GM19395 (cell line): ENCODE measurements around the gene FAM25A.
"Not testable (repeated sequence)": the region's sequence is repeated elsewhere in the genome, so short reads cannot be mapped to it uniquely, and the experiment has no call there.

Experiments
- ATAC-seq: cut with Tn5 transposase; IDR thresholded peaks from one replicate; pipeline ENCODE4 v1.9.1; 2021; ENCODE audit warnings: mild to moderate bottlenecking, moderate library complexity; ENCODE audit not compliant: unreplicated experiment

Gene FAM25A

DNA sequence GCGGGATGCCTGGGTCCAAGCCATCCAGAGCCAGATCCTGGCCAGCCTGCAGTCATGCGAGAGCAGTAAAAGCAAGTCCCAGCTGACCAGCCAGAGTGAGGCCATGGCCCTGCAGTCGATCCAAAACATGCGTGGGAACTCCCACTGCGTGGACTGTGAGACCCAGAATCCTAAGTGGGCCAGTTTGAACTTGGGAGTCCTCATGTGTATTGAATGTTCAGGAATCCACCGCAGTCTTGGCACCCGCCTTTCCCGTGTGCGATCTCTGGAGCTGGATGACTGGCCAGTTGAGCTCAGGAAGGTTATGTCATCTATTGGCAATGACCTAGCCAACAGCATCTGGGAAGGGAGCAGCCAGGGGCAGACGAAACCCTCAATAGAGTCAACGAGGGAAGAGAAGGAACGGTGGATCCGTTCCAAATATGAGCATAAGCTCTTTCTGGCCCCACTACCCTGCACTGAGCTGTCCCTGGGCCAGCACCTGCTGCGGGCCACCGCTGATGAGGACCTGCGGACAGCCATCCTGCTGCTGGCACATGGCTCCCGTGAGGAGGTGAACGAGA lies 10.9 kb upstream of the FAM25A start:
- ATAC-seq = not testable (repeated sequence)

DNA sequence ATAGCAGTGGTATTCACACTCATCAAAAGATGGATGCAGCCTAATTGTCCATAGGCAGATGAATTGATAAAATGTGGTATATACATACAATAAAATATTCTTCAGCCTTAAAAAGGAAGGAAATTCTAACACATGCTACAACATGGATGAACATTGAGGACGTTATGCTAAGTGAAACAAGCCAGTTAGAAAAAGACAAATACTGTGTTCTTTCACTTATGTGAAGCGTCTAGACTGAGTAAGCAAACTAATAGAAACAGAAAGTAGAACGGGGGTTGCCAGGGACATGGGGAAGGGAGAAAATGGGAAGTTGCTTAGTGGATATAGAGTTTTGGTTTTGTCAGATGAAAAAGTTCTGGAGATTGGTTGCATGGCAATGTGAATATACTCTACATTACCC lies 6.6 kb upstream of the FAM25A start:
- ATAC-seq = not testable (repeated sequence)

DNA sequence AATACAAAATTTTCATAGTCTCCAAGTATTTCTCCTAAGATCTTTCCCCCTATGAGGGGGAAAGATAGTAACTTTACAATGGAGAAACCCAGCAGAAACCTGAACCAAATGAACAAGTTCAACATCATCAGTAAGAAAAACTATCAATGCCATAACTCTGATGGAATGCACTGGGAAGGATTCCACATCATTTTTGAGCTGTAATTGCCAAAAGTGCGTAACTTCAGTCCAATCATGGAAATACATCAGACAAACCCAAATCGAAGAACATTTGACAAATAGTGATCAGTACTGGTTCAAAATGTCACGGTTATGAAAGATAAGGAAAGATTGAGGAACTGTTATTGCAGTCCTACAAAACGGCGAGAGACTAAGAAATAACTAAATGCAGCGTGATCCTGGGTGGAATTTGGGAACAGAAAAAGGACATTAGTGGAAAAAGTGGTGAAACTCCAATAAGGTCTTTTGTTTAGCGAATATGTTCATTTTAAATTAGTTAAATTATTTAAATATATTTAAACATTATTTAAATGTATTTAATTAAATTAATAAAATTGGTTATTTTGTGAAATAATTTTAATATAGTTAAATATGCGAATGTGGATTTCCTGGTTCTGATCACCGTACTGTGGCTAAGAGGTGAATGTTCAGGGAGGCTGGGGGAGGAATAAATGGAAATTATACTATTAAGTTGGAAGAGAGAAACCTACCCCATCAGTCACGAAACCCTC lies 4.9 kb upstream of the FAM25A start:
- ATAC-seq = not testable (repeated sequence)

DNA sequence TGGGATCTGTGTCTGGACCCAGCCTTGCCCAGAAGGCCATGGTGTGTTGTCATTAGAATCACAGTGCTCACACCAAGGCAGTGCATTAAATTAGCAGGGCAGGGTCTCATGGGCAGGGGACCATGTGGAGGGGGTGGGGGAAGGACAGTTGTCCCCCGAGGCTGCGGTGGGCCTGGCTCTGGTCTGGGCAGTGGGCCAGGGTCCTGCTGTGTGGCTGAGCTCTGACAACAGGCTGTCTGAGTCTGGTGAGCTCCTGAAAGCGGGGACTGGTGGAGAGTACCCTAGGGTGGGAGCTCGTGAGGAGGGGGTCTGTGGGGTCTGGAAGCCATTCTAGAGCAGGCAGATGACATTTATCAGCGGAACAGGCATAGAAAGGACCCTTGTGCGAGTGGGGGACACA lies 2.0 kb upstream of the FAM25A start:
- ATAC-seq = not testable (repeated sequence)

DNA sequence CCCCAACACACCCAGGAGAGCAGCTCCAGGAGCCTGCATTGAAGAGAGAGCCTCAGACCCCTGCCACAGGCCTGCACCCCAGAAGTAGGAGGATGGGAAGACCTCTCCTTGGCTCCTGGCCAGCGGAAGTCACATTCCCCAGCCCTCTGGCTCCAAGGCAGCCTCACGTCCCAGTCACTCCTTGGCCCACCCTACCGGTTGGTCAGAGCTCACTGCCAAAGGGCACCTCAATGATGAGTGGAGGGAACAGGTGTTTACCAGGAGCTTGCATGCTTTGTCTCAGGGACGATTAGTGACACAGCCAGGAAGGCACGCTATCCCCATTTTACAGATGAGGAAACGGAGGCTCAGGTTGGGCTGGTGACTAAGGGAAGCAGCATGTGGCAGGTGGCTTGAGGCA lies 1.0 kb upstream of the FAM25A start:
- ATAC-seq = not testable (repeated sequence)

DNA sequence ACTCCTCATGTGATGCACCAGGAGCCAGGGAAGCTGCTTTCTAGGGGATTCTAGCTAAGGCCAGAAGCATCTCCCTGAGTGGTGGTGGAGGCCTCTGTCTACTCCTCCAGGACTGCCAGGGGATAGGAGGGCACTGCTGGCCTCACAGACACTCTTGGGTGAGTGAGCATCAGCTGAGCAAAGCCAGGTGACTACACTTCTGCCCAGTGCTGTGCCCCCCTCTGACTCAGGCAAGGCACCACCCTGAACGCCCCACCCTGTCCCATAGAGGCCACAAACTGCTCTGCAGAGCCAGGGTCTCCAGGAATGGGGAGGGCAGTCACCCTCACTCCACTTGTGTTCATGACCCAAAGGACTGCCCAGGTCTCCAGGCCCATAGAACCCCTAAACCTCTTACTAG lies 590 bp upstream of the FAM25A start:
- not testable (repeated sequence) for ATAC-seq

DNA sequence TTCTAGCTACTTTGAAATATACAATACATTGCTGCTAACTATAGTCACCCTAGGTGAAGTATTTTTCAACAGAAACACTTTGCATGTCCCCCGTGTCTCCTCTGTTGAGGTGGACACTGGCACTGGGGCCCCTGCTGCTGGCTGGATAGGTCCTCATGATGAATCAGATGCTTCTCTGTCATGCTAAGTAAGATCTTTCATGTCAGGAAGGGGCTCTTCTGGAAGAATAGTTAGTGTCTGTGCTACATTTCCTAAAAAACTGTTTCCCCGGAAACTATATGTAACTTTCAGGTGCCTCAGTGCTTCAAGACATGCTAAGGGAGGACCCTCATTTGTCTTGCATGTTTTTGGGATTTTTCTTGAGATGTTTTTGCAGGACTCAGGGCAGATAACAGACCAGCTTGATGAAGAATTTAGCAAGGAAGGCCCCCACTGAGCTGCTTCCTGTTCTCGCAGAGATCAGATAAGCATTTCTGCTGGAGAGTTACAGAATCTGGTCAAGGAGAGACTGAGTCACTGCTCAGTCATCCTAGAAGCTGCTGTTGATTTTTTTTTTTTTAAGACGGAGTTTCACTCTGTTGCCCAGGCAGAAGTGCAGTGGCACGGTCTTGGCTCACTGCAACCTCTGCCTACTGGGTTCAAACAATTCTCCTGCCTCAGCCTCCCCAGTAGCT lies 5.3 kb downstream of the FAM25A start:
- ATAC-seq = not testable (repeated sequence)

DNA sequence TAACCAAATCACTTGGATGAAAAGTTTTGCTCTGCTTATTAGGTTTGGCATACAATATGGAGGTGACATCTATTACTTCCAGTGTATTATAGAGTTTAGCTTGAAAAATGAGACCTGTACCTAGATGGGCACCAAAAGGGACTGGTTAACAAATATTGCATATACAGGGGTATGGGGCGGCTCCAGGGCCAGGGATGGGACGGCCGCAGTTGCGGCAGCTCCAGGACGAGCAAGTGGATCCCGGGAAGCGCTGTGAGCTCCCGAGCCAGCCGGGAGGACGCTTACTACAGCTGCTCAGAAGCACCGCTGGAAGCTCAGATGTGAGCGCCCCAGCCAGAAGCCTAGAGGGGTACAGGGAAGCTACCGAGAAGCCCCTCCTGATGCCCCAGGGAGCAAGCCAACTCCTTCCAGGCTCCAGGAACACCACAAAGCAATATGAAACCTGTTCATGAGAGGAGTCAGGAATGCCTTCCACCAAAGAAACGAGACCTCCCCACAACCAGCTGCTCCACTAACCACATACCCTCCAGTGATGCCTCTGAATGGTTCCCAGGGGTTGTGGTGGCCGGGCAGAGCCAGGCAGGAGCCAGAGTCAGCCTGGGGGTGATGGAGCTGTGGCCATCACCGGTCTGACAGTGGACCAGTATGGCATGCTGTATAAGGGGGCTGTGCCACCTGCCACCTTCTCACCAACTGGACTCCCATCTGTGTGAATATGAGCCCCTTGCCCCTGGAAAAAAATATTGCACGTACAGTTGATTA lies 6.8 kb downstream of the FAM25A start:
- ATAC-seq = not testable (repeated sequence)

DNA sequence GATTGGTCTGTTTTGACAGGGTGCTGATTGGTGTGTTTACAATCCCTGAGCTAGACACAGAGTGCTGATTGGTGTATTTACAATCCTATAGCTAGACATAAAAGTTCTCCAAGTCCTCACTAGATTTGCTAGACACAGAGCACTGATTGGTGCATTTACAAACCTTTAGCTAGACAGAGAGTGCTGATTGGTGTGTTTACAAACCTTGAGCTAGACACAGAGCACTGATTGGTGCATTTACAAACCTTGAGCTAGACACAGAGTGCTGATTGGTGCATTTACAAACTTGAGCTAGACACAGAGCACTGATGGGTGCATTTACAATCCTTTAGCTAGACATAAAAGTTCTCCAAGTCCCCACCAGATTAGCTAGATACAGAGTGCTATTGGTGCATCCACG lies 10.3 kb downstream of the FAM25A start:
- not testable (repeated sequence) for ATAC-seq

DNA sequence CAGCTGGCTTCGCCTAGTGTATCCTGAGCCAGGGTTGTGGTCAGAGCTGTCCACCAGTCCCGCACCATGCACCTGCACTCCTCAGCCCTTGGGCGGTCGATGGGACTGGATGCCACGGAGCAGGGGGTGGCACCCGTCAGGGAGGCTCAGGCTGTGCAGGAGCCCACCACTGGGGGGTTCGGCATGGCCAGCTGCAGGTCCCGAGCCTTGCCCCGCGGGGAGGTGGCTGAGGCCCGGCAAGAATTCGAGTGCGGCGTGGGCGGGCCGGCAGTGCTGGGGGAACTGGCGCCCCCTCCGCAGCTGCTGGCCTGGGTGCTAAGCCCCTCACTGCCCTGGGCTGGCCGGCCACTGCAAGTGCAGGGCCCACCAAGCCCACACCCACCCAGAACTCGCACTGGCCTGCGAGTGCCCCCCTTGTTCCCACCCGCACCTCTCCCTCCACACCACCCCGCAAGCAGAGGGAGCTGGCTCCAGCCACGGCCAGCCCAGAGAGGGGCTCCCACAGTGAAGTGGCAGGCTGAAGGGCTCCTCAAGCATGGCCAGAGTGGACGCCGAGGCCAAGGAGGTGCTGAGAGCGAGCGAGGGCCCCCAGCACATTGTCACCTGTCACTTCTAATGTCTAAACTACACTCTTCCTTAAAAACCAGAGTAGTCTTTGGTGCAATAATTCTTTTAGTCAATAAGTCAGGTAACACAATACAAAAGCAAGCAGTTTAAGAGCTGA lies 11.0 kb downstream of the FAM25A start:
- no peak for ATAC-seq

DNA sequence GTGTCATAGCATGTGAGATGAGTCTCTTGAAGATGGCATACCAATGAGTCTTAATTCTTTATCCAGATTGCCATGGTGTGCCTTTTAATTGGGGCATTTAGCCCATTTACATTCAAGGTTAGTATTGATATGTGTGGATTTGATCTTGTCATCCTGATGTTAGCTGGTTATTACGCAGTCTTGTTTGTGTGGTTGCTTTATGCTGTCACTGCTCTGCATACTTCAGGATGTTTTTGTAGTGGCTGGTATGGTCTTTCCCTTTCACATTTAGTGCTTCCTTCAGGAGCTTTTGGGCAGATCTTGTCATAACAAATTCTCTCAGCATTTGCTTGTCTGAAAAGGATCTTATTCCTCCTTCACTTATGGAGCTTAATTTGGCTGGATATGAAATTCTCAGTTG lies 16.5 kb downstream of the FAM25A start:
- no peak for ATAC-seq

DNA sequence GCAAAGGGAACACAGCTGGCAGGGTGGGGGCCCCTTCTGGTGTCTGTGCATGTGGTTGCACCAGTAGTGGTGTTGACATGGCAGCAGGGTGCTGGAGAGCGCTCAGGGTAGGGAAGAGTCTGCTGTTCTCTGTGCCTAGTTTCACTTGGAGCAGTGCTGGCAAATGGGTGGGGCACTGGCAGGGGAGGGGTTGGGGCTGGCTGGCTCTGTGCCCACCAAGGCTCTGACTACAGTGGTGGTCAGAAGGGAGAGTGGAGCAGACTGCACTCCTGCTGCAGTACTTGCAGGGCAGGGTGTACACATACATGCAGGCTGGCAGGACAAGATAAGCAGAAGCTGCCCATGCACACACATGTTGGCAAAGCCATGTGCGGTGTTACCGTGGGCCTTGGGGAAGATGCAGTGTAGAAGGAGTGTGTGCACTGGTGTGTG lies 18.2 kb downstream of the FAM25A start:
- no peak for ATAC-seq

DNA sequence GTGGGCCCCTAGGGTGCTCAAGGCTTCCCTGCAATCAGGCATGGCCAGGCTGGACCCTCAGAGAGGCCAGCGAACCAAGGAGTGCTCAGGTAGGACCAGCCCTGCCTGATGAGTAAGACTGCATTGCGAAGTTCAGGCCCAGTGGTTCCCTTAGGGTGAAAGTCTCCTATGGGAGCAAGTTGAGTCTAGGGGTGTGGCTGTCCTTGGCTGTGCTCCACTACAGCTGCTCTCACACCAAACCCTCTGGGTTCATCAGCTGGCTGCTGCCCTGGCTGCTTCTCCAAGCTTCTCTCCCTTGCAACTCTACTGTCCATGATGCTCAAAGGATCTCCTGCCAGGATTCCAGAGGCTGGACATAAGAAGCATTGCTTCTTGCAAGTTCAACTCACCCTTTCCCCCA lies 18.7 kb downstream of the FAM25A start:
- no peak for ATAC-seq

DNA sequence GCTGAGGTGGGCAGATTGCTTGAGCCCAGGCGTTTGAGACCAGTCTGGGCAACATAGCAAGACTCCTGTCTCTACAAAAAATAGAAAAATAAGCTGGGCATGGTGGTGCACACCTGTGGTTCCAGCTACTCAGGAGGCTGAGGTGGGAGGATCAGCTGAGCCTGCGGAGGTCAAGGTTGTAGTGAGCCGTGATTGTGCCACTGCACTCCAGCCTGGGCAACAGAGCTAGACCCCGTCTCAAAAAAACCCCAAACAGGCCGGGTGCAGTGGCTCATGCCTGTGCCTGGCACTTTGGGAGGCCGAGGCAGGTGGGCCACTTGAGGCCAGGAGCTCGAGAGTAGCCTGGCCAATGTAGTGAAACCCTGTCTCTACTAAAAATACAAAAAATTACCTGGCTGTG lies 23.5 kb downstream of the FAM25A start:
- not testable (repeated sequence) for ATAC-seq

DNA sequence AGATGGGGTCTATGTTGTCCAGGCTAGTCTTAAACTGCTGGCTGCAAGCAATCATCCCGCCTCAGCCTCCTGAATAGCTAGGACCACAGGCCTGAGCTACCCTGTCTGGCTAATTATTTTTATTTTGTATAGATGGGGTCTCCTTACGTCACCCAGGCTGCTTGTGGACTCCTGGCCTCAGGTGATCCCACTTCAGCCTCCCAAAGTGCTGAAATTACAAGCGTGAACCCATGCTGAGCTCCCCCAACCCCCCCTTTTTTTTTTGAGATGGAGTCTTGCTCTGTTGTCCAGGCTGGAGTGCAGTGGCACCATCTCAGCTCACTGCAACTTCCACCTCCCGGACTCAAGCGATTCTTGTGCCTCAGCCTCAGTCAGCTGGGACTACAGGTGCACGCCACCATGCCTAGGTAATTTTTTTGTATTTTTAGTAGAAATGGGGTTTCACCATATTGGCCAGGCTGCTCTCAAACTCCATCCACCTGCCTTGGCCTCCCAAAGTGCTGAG lies 25.4 kb downstream of the FAM25A start:
- ATAC-seq = no peak

DNA sequence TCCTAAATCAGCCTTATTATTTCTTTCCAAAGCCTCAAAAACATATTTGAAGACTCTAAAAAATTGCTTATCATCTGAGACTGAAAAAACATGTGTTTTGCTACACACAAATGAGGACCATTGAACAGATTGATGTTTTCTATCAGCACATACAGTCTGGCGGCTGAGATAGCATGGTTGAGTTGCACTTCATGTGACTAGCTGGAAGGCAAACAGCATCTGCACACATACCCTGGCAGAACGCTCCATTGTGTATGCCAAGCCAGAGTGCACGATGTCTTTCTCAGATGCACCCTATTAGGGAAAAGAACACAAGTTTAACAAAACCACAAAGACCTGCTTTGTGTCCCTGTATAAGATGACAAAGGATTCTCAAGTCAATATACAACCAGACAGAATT lies 33.0 kb downstream of the FAM25A start:
- ATAC-seq = no peak

DNA sequence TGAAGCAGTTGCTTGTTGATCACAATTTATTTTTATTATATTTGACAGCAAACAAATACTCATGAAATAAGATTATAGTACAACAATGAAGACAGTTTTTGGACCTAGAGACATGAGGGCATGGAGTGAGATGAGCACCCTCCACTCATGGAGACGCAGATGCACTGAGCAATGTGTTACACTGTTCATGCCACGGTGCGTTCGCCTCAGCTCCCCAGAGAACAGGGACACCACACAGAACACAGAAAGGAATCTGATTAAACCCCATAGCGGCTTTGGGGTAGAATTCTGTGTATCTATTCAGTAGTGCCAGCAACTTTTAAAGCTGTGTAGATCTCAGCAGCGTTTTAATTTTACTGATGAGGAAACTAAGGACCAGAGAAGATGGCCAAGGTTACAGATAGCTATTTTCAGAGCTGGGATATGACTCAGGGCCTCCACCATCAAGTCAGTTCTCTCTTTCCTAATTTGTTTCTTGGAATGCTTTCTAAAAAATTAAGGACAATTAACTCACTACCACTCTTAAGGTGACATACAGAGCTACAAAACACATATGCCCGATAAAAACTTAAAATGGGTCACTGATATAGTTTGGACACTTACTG lies 33.6 kb downstream of the FAM25A start:
- no peak for ATAC-seq

DNA sequence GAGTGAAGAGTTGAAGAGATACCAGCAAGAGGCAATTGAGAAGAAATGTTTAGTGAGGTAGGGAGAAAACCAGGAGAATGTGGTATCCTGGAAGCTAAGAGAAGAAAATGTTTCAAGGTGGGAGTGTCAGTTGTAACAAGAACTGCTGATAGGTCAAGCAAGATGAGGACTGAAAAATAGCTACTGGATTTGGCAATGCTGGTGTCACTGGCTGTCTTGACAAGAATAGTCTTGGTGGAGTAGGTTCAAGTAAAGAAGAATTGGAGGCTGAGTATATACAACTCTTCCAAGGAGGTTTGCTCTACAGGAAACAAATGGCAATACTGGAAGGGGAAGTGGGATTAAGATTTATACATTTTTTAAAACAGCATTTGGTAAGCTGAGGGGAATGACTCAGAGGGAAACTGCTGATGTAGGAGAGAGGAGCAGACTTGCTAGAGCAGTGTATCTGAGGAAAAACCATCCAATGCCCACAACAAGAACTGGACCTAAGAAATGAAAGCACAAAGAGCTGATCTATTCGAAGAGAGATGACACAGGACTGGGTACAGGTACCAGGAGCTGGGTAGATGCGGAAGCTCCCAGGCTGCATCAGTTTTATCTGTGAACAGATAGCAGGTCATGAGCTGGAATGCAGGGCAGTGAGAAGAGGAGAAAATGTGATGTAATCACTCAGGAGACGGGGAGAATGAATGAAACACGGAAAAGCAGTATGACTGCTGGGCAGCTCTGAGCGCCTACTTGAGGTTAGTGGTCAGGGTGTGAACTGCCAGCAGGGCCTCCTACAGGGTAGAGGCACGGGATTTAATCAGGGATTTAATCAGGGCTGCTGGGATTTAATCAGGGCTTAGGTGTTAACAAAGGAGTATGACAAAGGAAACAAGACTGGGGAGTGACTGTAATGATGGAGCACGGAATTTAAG lies 34.5 kb downstream of the FAM25A start:
- ATAC-seq = no peak

DNA sequence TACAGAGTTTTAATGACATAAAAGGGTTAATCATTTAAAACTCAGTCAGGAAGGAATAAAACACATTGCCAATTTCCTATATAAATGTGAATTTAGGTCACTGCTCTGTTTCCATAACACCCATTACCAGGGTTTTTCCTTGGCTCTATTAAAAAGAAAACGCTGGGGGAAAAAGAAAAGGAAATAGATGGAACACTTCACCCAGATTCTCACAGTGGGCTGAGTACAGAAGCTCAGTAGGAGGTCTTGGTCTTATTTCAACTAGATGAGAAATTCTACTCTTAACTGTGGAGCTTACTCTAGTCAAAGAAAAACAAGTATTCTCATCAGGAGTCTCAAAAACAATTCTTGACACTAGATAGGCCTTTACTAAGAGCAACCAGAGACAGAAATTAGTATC lies 38.1 kb downstream of the FAM25A start:
- no peak for ATAC-seq
